Stomach (tissue), 4 donors: Measurements from ENCODE around the gene RPL35A.

Experiments used
- EP300 ChIP-seq: sonication (generic); formaldehyde crosslinking; IDR thresholded peaks from one replicate; pipeline ENCODE4 v1.6.1; 2017; ENCODE audit warnings: antibody characterized with exemption
- POLR2A ChIP-seq, 4 donors: fragments of 450-650 bp; IDR thresholded peaks; one replicate each; pipeline ENCODE4 v1.6.1; 2016; ENCODE audit warnings: antibody characterized with exemption in 4 of 4, control low read depth in 2 of 4, mild to moderate bottlenecking in 1 of 4, moderate library complexity in 1 of 4
- POLR2AphosphoS5 ChIP-seq, 3 donors: sonication (generic); formaldehyde crosslinking; IDR thresholded peaks; one replicate each; pipeline ENCODE4 v1.6.1; 2016; ENCODE audit warnings: antibody characterized with exemption in 3 of 3
- TF ChIP-seq, protein P1 (sequence below), 7 experiments: fragments of 450-650 bp in 4 of 7; fragments of 200-600 bp in 3 of 7; sonication (generic) in 3 of 7; IDR thresholded peaks; one replicate each; pipeline ENCODE4 v1.5.1; 2016 to 2019; ENCODE audit warnings: antibody characterized with exemption in 7 of 7, control low read depth in 2 of 7, mild to moderate bottlenecking in 1 of 7

DNA sequence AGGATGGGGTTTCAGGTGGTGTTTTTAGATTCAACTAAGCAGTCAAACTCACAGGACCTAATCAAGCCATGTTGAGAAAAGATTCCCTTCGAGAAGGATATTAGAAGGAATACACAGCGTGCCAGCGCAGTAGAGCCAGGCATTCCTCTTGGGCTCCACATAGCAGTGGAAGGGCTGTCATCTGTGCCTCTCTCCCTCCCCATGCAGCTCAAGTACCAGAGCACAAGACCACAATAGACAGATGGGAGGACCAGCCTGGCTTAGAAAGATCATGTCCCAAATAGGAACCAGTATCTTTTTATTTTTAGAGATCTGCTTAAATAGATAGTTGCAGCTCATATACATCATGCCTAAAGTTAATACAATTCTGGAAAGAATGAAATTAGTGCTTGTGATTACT, 47.9 kb downstream of the RPL35A start:
- TF ChIP-seq, protein P1, sequence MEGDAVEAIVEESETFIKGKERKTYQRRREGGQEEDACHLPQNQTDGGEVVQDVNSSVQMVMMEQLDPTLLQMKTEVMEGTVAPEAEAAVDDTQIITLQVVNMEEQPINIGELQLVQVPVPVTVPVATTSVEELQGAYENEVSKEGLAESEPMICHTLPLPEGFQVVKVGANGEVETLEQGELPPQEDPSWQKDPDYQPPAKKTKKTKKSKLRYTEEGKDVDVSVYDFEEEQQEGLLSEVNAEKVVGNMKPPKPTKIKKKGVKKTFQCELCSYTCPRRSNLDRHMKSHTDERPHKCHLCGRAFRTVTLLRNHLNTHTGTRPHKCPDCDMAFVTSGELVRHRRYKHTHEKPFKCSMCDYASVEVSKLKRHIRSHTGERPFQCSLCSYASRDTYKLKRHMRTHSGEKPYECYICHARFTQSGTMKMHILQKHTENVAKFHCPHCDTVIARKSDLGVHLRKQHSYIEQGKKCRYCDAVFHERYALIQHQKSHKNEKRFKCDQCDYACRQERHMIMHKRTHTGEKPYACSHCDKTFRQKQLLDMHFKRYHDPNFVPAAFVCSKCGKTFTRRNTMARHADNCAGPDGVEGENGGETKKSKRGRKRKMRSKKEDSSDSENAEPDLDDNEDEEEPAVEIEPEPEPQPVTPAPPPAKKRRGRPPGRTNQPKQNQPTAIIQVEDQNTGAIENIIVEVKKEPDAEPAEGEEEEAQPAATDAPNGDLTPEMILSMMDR (IDR thresholded peaks at IDR 0.05) = no peak
- TF ChIP-seq POLR2A (IDR thresholded peaks at IDR 0.05) = no peak
- TF ChIP-seq EP300 = no peak
- TF ChIP-seq POLR2AphosphoS5 (IDR thresholded peaks at IDR 0.05) = no peak
